Activated naive CD4-positive, alpha-beta T cell treated with anti-CD3 and anti-CD28 coated beads, Interleukin-2, amount 50 U/mL, for 16 hours (primary cell): Measurements from ENCODE around the gene ADARB1.
"Not testable (repeated sequence)": the region's sequence is repeated elsewhere in the genome, so short reads cannot be mapped to it uniquely, and the experiment has no call there.

Experiments
- DNase-seq: peaks from one replicate; pipeline ENCODE4 v3.0.0-alpha.2; 2020

Gene ADARB1

DNA sequence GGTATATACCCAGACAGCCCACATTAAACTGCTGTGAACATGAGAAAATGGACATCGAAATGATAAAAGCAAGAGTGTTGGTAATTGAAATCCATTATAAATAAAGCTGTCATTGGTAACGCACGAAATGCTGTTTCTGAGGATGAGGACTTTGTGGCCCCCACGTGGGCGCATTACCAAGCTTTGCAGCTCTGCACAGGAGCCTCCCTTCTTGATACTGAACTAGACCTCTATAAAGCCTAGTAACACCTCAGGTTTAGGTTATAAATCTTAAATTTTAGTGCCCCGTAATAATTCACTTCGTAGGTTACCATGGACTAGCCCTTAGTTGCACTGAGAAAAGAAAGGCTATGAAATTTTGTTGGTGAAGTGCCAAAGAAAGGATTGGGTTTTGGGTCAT is 45.4 kb downstream of the ADARB1 start:
- DNase-seq: no peak

DNA sequence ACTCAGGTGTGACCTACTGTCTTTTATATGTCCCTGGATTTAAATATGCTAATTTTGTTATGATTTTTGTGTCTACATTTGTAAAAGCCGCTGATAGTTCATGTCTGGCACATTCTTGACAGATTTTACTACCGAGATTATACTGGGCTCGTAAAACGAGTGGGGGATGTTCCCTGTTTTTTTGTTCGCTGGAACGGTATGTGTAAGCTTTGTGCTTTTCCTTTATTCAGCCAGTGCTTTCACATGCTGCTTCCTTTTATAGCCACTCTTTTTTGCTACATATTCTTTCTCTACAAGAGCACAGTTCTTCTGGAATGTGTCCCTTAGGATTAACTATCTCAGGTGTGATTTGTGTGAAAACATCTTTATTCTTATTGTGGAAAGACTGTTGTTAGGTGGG is 46.6 kb downstream of the ADARB1 start:
- no peak for DNase-seq

DNA sequence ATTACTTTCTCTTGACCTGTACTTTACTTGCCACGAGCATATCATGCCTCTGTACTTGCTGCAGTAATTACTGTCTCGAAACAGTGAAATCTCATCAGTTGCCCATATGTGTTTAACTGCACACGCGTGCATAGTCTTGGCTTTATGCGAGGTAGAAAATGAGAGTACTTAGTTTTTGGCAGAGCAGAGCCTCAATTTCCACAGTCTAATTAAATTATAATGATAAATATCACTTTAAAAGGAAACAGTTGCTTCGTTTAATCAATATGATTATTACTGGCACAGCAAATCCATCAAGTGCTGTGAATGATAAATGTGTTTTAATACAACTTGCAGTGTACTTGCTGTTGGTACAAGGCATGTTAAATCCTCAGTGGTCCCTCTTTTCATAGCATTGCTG is 47.6 kb downstream of the ADARB1 start:
- DNase-seq: no peak

DNA sequence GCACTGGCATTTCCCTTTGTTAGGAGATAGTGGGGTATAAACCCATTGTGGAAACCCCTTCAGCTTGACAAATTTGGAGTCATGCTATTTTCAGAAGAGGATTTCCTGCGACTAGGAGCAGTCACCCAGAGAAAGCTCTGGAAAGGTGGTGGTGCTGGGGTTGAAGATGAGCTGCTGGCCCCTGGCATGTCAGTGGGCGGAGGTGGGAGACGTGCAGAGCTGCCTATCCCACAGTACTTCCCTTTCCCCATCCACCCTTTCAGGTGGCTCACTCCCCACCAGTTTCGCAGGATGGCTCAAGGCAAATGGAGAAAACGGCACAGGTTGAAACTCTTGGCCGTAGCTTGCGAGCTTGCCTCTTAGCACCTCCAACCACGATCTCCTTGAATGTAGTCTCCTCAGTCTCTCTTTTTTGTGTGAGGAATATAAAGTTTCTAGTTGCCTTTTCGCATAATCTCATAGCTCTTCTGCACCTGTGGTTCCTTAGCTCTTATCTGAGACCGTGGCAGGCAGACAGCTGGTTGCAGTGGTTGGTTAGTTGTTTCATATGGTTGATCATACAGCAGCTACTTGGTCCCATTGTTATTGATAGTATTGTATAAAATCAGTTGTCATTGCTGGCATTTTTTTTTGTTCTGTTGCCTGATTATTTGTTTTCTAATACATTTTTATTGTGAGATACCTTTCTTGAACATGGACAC is 48.2 kb downstream of the ADARB1 start:
- DNase-seq: no peak

DNA sequence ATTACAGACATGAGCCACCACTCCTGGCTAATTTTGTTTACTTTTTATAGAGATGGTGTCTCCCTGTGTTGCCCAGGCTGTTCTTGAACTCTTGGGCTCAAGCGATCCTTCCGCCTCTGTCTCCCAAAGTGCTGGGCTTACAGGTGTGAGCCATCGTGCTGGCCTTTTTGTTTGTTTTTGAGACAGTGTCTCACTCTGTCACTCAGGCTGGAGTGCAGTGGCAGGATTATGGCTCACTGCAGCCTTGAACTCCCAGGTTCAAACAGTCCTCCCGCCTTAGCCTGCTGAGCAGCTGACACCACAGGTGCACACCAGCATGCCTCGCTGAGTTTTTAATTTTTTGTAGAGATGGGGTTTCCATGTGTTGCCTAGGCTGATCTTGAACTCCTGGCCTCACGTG is 49.1 kb downstream of the ADARB1 start:
- no peak for DNase-seq

DNA sequence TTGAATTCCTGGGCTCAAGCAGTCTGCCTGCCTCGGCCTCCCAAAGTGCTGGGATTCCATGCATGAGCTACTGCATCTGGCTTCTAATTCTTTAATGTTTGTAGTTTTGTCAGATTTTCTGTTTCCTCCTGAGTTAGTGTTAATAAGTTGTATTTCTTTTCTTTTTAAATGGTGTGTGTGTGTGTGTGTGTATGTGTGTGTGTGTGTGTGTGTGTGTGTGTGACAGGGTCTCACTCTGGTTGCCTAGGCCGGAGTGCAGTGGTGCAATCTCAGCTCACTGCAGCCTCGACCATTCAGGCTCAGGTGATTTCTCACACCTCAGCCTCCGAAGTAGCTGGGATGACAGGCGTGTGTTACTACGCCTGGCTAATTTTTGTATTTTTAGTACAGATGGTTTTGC is 50.2 kb downstream of the ADARB1 start:
- no peak for DNase-seq

DNA sequence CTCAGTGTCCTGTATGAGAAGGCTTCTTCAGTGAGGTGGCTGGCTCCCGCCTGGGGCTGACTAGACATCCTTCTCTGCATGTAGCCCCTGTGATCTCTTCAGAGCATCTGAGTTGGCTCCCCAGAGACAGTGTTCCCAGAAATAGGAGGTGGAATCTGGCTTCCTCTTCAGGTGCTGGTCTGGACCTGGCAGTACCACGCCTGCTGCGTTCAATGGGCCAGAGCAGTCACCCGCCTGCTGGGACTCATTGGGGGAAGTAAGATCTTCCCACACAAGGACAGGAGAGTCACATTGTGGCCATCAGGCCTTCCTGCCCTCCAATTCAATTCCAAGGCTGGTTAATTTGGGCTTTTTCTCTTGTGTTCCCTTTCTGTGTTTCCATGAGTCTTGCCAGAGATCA is 51.0 kb downstream of the ADARB1 start:
- no peak for DNase-seq

DNA sequence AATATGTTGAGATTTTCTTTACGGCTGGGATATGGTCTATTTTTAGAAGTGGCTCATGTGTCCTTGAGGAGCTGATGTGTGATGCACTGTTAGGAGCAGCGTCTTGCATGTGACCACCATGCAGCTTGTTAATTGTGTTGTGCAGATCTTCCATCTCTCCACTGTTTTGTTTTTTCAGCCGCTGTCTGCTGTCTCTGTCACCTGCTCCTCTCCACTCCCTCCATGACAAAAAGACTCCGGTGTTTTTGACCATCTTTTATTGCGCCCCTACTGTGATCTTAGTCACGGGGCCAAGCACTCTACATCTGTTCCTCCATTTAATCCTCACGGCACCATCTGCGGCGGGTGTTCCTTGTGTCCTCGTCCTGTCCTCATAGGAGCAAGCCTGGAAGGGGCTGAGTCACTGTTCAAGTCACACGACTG is 51.8 kb downstream of the ADARB1 start:
- no peak for DNase-seq

DNA sequence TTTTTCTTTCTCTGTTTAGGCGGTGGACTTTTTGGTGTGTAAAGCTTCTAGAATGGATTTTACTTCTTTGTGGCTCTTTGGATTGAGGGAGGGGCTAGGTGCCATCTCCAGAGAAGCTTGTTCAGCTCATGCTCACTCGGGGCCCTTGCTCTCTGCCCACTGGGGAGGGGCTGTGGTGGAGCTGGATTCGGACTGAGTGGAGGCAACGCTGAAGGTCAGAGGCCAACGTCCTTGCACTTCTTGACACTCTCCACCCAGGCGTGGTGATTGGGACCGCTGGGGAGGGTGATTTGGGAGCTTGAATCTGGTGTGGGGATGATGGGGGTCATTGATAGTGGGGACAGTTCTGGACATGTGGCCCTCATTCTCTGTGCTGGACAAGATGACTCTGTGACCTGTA is 52.6 kb downstream of the ADARB1 start:
- no peak for DNase-seq

DNA sequence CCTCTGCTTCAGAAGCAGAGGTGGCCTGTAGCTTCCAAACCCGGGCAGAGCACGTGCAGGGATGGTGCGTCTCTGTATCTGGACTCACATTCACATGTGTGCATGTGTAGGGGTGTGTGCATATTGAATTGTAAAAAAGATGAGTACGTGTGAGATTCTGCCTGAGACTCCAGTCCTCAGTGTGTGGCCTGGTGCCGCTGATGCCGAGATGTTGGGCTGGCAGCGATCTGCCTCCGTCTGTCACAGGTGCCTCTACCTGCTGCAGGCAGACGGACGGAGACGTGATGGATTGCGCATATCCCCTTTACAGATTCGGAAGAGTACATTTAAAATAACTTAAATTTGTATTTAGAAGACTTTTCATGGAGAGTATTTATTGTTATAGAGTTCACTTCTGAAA is 53.6 kb downstream of the ADARB1 start:
- no peak for DNase-seq

DNA sequence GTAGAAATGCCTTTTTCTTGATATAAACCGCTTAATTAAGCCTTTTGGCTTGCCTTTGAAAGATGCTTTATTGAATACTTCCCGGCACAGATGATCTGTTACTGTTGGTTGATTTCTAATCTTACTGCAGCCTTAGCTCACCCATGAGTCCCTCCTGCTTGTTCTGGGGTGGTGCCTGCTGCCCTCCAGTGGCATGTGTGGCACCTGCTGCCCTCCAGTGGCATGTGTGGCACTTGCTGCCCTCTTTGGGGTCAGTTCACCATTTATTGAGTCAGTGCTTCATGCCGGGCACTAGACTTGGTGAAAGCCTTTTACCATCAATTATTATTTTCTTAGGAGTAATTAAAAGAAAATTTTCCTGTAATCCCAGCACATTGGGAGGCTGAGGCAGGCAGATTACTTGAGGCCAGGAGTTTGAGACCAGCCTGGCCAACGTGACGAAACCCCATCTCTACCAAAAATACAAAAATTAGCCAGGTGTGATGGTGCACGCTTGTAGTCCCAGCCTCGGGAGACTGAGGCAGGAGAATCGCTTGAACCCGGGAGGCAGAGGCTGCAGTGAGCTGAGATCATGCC is 54.3 kb downstream of the ADARB1 start:
- DNase-seq: peak; percentile 77

DNA sequence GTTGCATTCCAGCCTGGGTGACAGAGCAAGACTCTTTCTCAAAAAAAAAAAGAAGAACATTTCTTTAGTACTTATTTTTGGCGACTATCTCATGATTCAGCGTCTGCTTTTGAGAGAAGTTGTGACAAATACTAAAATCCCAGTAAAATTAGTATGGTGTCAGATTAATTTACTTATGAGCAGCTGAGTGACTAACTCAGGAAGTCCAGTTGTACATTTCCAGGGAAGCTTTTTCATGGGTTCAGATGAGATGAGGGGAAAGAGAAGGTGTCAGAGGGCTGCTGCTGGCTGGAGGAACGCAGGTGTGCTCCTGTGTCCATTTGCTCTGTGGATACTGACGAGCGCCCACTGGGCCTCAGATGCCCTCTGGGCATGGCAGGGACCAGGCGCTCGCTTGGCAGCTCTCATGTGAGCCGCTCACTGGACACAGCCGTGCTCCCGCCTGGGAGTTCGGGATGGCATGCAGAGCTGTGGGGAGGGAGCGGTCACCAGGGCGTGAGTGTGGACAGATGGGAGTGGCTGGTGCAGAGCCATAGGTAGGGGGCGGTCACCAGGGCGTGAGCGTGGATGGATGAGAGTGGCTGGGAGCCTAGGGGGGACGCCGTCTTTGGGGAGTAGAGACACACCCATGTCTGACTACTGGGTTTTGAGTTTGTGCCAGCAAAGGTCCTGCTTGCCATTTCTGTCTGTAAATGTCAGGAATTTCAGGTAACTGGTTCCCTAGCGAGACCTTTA is 55.0 kb downstream of the ADARB1 start:
- no peak for DNase-seq

DNA sequence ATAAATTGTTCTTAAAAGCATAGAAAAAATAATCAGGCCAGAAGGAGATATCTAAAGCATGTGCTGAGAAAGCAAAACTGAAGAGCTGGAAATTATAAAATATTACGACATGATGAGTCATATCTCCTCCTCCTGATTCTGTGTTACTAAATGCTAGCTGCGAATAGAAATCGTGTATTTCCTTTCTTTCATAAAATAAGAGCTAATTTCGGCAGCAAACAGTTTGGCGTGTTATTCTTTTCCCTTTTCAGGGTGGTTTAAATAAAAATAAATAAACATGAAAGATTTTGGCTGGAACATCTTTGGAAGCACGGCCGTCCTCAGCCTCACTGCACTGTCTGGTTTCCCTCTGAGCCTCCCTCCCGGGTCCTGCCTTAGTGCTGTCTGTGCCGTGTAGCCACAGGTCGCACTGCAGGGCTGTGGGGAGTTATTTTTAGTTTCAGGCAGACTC is 56.0 kb downstream of the ADARB1 start:
- no peak for DNase-seq

DNA sequence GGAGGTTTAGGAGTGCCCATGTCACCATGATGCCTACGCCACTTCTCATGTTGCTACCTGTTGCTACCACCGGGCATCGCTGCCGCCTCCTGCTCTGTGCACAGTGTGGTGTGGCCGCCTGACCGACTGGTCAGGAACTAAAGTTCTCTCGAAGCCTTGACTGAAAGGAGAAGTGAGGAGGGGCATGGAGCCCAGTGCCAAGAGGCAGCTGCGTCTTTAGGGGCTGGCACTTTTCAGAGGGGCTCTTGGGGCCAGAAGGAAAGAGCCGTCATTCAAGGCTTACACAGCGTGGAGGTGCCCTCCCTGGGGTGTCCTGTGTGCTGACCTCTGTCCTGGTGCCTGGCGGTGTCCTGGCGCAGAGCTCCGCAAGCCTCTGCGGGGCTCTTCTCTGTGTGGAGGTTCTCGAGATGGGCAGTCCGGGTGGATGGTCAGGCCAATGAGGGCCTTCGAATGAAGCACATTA is 57.2 kb downstream of the ADARB1 start:
- DNase-seq: no peak

DNA sequence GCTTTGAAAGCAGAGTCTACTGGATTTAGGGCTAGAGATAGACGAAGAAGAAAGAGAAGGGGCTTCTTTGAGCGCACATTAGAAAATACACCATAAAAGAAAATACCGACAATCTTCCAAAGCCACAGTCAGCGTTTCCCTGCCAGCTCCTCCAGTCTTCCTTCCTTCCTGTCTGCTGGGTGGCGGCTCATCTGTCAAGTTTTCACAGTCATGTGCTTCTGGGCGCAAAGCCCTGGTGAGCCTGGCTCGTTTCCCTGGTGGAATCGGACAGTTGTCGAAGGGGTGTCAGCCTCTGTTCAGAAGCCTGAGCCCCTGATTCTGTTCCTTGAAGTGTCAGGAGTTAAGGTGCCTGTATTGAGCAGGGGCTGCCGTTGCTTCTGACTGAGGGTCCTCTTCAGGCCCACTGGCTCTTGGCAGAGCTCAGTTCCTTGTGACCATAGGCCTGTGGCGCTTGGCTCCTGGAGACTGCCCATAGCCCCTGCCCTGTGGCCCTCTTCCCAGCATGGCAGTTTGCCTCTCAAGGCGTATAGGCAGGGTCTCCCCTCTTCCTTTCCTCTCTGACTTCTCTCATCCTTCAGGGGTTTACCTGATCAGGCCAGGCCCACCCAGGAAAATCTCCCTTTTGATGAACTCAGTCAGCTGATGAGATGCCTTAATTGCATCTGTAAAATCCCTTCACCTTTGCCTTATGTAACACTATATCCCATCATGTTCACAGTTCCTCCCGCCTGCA is 58.6 kb downstream of the ADARB1 start:
- DNase-seq: no peak

DNA sequence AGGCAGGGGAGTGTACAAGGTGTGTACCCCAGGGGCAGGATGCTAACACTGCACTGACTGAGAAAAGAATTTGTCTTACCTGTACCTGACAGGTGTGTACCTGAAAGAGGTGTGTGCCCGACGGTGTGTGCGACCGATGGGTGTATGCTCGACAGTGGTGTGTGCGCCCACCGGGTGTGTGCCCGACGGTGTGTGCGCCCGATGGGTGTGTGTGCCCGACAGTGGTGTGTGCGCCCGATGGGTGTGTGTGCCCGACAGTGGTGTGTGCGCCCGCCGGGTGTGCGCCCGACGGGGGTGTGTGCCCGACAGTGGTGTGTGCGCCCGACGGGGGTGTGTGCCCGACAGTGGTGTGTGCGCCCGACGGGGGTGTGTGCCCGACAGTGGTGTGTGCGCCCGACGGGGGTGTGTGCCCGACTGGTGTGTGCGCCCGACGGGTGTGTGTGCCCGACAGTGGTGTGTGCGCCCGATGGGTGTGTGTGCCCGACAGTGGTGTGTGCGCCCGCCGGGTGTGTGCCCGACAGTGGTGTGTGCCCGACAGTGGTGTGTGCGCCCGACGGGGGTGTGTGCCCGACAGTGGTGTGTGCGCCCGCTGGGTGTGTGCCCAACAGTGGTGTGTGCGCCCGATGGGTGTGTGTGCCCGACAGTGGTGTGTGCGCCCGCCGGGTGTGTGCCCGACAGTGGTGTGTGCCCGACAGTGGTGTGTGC is 59.3 kb downstream of the ADARB1 start:
- not testable (repeated sequence) for DNase-seq

DNA sequence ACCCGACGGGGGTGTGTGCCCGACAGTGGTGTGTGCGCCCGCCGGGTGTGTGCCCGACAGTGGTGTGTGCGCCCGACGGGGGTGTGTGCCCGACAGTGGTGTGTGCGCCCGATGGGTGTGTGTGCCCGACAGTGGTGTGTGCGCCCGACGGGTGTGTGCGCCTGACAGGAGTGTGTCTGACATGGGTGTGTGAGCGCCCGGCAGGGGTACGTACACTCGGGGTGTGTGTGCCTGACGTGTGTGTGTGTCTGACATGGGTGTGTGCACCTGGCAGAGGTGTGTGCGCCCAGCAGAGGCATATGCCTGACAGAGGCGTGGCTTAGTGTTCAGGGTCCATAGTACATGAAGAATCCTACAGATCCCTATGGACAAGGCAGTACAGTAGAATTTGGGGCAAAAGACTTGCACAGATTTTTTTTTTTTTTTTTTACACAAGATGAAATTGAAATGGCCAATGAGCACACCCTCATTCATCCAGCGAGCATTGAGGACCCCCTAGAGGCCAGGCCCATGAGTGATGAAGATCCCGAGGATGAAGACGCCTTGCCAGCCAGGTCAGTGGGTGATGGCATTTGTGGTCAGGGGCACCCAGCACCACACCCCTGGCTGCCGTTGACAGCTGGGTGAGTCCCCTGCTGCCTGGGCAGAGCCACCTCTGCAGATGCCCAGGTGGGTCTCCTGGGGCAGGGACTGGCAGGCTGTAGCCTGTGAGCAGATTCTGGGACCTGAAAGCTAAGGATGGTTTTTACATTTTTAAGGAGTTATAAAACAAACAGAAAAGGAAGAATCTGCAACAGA is 60.1 kb downstream of the ADARB1 start:
- no peak for DNase-seq

DNA sequence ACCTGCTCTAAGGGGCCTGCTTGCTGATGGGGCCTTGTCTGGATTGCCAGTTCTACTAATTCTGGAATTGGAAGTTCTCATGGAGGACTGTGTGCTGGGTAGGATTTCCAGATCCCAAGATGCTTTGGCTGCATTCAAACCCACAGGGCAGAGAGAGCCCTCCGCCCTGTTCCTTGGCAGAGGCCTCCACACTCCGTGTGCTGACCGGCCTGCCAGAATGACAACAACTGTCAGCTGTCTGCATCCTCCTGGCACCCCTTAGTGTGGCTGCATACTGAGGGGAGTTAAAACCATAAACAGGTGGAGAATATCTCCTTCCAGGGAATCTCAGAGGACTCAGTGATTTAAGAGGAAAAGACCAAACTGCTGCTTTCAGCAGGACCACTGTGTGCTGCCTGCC is 60.7 kb downstream of the ADARB1 start:
- no peak for DNase-seq

DNA sequence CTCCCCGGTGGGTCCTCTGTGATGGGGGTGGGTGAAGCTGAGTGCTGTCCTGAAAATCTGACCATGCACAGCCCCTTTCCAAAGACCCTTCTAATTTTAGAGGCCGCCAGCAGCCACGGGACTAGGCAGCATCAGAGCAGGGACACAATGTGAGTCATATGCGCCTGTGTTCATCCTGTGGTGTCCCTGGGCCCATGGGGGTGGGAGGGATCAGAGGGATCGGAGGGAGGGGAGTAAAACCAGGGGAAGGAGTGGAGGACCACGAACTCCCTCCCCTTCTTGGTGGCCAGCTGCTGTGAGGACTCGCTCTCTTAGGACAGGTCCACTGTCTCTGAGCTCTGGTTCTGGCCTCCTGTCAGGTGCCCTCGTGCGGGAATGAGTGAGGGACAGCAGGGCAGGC is 61.5 kb downstream of the ADARB1 start:
- no peak for DNase-seq

DNA sequence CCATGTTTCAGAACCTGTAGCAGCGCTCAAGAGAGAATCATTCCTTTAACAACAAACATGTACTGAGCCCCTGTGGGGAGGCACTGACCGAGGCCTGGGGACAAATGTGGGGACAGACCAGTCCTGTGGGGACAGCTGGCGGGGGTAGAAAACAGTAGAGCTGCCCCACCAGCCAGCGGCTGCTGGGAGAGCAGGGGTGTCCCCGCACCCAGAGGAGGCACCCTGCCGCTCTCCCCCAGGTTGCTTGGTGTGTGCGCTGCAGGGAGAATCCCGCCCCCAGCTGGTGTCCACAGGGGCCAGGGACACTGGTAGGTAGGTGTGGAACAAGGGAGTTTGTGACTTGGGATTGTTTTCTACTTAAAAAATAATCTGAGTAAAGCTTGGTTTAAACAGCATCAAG is 62.1 kb downstream of the ADARB1 start:
- no peak for DNase-seq

DNA sequence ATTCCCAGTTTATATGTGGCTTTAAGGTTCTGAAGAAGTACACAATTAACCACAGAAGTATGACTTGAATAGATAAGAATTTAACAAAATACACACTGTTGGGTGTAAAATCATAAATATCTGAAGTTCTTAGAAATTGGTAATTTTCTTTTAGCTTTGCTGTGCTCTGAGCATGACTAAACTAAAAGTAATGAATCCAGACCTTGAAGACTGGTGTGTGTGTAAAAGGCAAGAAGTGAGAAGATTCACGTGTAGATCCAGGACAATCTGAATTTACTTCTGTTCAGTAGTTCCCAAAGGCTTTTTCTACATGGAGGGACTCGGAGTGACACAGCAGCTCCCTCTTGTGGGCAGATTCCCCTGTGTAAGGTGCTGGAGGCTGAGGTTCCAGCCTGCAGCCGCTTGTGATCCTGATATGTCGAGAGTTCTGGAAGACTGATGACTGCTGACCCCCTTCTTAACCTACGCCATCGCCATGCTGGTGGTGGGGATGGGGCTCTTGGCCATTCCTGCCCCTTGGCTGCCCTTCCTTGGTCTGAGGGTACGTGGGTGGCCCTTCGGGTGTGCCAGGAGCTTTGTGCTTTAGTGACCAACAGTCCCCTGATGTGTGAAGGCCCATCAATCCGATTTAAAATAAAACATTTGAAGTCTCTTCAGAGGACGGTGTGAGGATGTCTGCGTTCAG is 62.7 kb downstream of the ADARB1 start:
- DNase-seq: peak; percentile 68

DNA sequence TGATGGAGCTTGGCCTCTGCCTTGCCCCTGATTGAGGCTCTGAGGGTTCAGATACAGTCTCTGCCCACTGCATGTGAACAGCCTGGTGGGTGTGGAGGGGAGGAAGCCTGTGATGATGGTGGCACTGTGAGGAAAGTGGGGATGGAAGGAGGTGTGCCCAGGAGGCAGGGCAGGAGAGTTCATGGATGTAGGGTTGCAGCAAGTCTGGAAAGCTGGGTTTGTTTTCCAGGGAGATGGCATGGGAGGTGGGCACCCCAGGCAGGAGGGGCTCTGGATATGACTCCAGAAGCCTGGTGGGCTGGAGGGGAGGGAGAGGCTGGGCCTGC is 63.2 kb downstream of the ADARB1 start:
- DNase-seq: no peak
